ENCODE results near the gene MIDN. TPM values are rescaled to one million over a fixed set of nuclear protein-coding genes. Genes with fewer than 3 reads are reported as not detected.

Gene MIDN
- total RNA-seq, 6 experiments from 2014 or later = 58.4 to 73.3 (median 67.4) TPM

DNA sequence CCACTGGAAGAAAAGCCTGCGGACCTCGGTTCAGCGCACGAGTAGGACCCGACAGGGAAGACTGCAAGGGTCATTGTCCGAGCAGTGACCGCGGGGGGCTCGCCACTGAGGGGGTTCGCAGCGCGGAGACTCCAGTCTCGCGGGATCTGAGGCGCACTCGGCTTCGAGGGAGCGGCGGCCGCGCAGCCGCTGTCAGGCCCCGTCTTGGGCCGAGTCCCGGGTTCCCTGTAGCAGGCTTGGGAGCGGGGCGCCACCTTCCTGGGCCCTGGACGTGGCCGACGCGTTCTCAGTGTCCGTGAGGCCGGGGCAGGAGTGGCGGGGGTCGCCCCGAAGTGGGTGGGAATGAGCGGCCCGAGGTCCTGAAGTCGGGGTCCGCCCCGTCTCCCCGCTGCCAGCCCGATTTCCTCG, 26.5 kb downstream of the MIDN start:
- Mint-ChIP-seq H3K36me3 (ENCODE audit: low read depth) (peaks cover 44% of the 10 kb centered on the region), H3K27me3 (ENCODE audit: insufficient read depth) (peaks cover 17% of the 10 kb centered on the region), H3K4me1 (ENCODE audit: low read depth) (peaks cover 48% of the 10 kb centered on the region), H3K9me3 (no peaks in the 10 kb centered on the region), H3K27ac (peak overlapping the region; percentile 61; the same call in 1 of the 2 replicates), H3K4me3 (peak overlapping the region; percentile 69)
- DNase-seq = no peak
- TF ChIP-seq, protein P1, sequence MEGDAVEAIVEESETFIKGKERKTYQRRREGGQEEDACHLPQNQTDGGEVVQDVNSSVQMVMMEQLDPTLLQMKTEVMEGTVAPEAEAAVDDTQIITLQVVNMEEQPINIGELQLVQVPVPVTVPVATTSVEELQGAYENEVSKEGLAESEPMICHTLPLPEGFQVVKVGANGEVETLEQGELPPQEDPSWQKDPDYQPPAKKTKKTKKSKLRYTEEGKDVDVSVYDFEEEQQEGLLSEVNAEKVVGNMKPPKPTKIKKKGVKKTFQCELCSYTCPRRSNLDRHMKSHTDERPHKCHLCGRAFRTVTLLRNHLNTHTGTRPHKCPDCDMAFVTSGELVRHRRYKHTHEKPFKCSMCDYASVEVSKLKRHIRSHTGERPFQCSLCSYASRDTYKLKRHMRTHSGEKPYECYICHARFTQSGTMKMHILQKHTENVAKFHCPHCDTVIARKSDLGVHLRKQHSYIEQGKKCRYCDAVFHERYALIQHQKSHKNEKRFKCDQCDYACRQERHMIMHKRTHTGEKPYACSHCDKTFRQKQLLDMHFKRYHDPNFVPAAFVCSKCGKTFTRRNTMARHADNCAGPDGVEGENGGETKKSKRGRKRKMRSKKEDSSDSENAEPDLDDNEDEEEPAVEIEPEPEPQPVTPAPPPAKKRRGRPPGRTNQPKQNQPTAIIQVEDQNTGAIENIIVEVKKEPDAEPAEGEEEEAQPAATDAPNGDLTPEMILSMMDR (IDR thresholded peaks at IDR 0.05) = no peak

DNA sequence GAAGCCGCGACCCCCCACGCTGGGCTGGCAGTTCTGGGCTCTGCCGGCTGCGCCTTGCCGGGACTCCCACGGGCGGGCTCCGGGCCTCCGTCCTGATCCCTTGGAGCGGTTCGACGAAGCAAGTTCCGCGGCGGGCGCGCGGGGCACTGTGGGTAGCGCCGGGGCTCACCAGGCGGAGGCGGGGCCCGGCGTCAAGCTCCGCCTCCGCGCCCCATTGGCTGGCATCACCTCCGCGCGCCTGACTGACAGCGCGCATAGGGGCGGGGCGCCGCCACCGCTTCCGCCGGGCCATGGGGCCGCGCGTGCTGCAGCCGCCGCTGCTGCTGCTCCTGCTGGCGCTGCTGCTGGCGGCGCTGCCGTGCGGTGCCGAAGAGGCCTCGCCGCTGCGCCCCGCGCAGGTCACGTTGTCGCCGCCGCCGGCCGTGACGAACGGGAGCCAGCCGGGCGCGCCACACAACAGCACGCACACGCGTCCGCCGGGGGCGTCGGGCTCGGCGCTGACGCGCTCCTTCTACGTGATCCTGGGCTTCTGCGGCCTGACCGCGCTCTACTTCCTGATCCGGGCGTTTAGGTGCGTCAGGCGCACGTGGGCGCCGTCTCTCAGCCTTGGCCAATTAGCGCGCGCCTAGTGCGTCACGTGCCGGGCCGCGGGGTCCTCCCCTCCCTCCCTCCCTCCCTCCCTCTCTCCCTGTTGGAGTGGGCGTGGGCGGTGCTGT, 27.0 kb downstream of the MIDN start, which contains the start of gene FAM174C:
FAM174C (plus strand) TSS at position 271 of the 716 bp plus-strand sequence; CDS start at position 291, 20 bp downstream.
- DNase-seq = peak; percentile 96
- peak within 1 kb of the TSS; percentile 79 for H3K4me3 Mint-ChIP-seq
- H3K4me1 Mint-ChIP-seq (ENCODE audit: low read depth) = peaks cover 48% of the 10 kb centered on the region
- peak within 1 kb of the TSS; percentile 83 for H3K27ac Mint-ChIP-seq
- no peaks in the 10 kb centered on the region for H3K9me3 Mint-ChIP-seq
- H3K27me3 Mint-ChIP-seq (ENCODE audit: insufficient read depth) = peaks cover 12% of the 10 kb centered on the region
- peaks cover 44% of the 10 kb centered on the region for H3K36me3 Mint-ChIP-seq (ENCODE audit: low read depth)
- TF ChIP-seq, protein P1 (IDR thresholded peaks at IDR 0.05) = peak; percentile 20; the same call in 1 of the 2 replicates

- Mint-ChIP-seq H3K27ac (peak overlapping the region; percentile 83), H3K4me3 (peak overlapping the region; percentile 79), H3K36me3 (ENCODE audit: low read depth) (peaks cover 38% of the 10 kb centered on the region), H3K9me3 (no peaks in the 10 kb centered on the region), H3K27me3 (ENCODE audit: insufficient read depth) (peaks cover 12% of the 10 kb centered on the region), H3K4me1 (ENCODE audit: low read depth) (peaks cover 42% of the 10 kb centered on the region)
- DNase-seq = no peak
- TF ChIP-seq, protein P1 (IDR thresholded peaks at IDR 0.05) = no peak
These were observed 27.7 kb downstream of the MIDN start for GRCh38 chr19:1275976-1276627.

DNA sequence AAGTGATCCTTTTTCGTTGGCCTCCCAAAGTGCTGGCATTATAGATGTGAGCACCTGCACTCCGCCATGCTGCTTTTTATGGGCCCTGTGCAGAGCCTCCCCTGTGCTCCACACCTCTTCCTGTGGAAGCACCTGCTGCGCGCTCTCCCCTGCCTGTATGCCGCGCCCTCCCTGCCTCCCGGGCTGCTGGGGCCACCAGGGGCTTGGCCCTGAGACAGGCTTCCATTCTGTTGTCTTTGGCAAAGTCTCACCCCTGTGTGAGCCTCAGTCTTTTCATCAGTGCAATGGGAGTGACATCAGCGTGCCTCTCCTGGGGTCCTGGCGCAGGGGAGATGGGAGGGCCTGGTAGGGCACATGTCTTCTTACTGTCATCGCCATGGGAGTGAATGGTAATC, 28.2 kb downstream of the MIDN start:
- Mint-ChIP-seq H3K36me3 (ENCODE audit: low read depth) (peaks cover 33% of the 10 kb centered on the region), H3K9me3 (no peaks in the 10 kb centered on the region), H3K27ac (peak overlapping the region; percentile 83), H3K27me3 (ENCODE audit: insufficient read depth) (peaks cover 12% of the 10 kb centered on the region), H3K4me3 (peak overlapping the region; percentile 79), H3K4me1 (ENCODE audit: low read depth) (peaks cover 36% of the 10 kb centered on the region)
- DNase-seq = no peak
- TF ChIP-seq, protein P1 (IDR thresholded peaks at IDR 0.05) = no peak

- H3K27me3 Mint-ChIP-seq (ENCODE audit: insufficient read depth) = peaks cover 14% of the 10 kb centered on the region
- no peak for DNase-seq
- peak overlapping the region; percentile 83 for H3K27ac Mint-ChIP-seq
- TF ChIP-seq, protein P1 (IDR thresholded peaks at IDR 0.05) = no peak
- no peaks in the 10 kb centered on the region for H3K9me3 Mint-ChIP-seq
- H3K36me3 Mint-ChIP-seq (ENCODE audit: low read depth) = peaks cover 28% of the 10 kb centered on the region
- peak overlapping the region; percentile 79 for H3K4me3 Mint-ChIP-seq
- peaks cover 34% of the 10 kb centered on the region for H3K4me1 Mint-ChIP-seq (ENCODE audit: low read depth)
These were observed 28.7 kb downstream of the MIDN start for GRCh38 chr19:1277061-1277460.

Data from HFFc6 (cell line).